ENCODE measurements around the gene STAM. TPM values are rescaled to one million over a fixed set of nuclear protein-coding genes. Genes with fewer than 3 reads are reported as not detected.

STAM gene
- total RNA-seq: 46.1 TPM

DNA sequence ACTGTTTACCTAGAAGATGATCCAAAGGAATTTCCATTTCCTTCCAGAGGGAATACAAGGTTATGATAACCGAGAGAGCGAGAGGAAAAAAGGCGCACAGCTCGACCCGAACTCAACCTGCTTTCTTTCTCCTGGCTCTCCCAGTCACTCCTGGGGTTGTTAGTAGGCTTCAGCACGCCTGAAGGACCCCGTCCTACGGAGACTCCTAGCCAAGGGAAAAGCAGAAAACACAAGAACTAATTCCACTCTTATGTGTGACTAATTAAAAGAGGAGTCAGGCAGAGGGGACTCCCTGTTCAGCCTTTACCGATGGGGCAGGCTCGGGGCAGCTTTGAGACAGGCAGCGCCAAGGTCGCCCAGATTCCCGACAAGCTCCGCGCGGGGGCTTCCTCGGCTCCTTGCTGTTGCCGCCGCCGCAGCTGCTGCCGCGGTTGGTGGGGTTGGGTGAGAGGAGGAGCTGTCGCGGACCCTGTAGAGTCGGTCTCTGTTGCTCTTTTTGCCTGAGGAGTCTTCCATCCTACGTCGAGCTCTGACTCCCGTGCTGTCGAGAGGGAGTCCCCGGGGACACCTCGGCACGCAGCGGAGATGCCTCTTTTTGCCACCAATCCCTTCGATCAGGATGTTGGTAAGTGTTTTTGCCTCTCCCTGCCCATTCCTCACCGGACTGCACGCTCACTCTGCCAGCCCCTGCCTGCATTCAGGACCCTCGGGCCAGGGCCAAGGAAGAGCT is at the start of gene STAM:
STAM (plus strand) TSS at position 397 of the 730 bp plus-strand sequence; CDS start at position 586, 189 bp downstream.

DNA sequence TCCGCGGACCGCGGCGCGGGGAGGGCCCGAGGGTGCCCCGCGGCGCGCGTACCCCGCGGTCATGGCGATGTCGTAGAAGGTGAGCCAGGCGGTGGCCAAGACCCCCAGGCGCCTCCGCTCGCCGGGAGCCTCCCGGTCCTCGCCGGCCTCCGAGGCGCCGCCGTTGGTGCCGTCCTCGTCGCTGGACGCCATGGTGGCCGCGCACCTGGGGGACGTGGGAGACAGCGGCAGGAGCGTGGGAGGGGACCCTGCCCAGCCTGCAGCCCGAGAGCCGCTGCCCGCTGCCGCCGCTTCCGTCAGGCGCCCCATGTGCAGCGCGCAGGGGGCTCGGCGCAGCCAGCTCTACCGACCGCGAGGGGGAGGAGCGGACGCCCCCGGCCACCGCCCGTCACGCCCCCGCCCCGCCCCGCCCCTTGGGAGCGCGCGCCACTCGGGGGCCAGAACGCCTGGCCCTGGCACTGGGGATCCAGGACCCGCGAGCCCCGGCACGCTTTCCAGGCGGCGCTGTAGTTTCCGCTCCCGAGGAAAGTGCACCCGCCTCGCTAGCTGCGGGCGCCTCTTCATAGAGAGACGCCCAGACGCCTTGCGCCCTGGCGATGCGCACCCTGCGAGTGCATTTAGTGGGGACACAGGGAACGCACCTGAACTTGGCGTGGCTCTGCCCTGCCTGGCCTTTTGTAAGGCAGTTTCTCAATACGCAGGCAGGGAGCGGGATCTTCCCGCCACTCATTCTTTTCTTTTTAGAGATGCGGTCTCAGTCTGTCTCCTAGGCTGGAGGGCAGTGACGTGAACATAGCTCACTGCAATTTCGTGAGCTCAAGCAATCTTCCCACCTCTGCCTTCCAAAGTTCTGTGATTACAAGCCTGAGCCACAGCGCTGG is 26.7 kb upstream of the STAM start, which contains the start of gene HACD1:
HACD1 (minus strand) TSS at position 344 of the 881 bp plus-strand sequence; CDS start at position 309, 35 bp downstream.

DNA sequence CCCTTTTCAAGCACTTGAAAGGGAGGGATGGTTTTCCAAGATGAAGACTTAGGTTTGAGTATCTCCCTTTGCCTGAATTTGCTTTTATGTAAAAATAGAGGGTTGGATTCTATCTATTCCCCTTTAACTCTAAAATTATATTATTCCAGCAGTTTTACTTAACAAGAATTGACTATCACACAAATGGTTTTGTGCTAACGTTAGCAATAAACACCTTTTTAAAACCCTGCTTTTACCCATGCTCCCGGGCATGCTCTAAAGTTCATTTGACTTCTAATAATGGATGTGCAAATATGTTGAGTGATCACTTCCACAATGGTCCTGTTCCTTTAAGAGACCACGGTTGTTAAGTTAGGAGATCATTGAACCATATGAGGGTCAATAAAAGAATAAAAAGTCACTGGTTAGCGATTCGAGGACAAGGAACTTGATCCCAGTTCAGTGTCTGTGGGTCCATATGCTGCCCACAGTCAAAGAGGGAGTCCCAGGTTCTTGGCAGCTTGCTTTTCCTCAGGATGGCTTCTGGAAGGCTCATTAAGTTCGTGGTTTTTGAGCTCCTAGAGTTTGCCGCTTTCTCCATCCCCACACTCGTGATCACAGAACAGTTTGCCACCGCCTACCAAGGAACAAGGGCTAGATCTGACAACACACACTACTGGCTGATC is 108.0 kb downstream of the STAM start, which contains the start of gene TMEM236:
TMEM236 (plus strand) TSS at position 421 of the 665 bp plus-strand sequence; CDS start at position 516, 95 bp downstream.

Small RNAs within 50 kb of the gene (small RNA-seq; reads per million reads assigned to genes)
- not detected for gene AC069542.2

Other genes starting within 250 kb of the STAM start
- gene ST8SIA6, start 189.6 kb upstream of the STAM start, total RNA-seq: 17.8 TPM
- 32.3 TPM for gene HACD1, start 26.8 kb upstream of the STAM start, total RNA-seq
- gene TMEM236, start 108.0 kb downstream of the STAM start, total RNA-seq: 0.23 TPM
- 3.0 TPM for gene MRC1, start 165.2 kb downstream of the STAM start, total RNA-seq

Measured in diencephalon (tissue), 1 donor.